HG03571 (cell line): Measurements from ENCODE around the gene FHDC1.

Experiments
- ATAC-seq: cut with Tn5 transposase; IDR thresholded peaks from one replicate; pipeline ENCODE4 v1.9.1; 2021; ENCODE audit not compliant: unreplicated experiment

Gene FHDC1

DNA sequence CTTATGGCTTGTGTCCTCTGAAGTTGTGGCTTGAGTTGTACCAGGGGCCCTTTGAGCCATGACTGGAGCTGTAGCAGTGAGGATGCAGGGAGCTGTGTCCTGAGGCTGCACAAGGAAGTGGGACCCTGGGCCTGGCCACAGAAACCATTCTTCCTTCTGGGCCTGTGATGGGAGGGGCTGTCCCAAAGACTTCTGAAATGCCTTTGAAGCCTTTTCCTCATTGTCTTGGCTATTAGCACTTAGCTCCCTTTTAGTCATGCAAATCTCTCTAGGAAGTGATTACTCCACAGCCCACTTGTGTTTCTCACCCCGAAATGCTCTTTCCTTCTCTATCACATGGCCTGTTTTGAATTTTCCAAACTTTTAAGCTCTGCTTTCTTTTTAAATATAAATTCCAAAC is 92.4 kb downstream of the FHDC1 start:
- no peak for ATAC-seq
